Measurements from ENCODE around the gene CENPX.
A peak's percentile ranks its signal among the peaks of the same experiment; 100 is the strongest.

CENPX gene

GRCh38 chr17:81977211-81977808 is 45.4 kb downstream of the CENPX start, which contains the start of gene ASPSCR1:
Gene ASPSCR1, plus strand, starts transcription at chr17:81977629. Its CDS starts 18 bp downstream, at chr17:81977647.
- Histone ChIP-seq H3K9me2 (replicated peaks; ENCODE audit: control insufficient read depth, low read length) (no peaks in the 10 kb centered on the region), H3K36me3 (ENCODE audit: control insufficient read depth, low read length) (peaks cover 12% of the 10 kb centered on the region; the same call in 1 of the 2 replicates), H4K20me1 (ENCODE audit: control insufficient read depth, insufficient read depth, low read depth, low read length) (no peaks in the 10 kb centered on the region), H3K4me2 (ENCODE audit: low read length) (peak within 1 kb of the TSS; percentile 95), H3F3A (ENCODE audit: control insufficient read depth, insufficient read depth) (no peaks in the 10 kb centered on the region; the same call in 1 of the 2 replicates), H3K27ac (ENCODE audit: low read depth, low read length) (peak within 1 kb of the TSS; percentile 53), H3K9me3 (ENCODE audit: control insufficient read depth, insufficient read depth, low read length) (no peaks in the 10 kb centered on the region; the same call in 1 of the 2 replicates), H3K4me3 (ENCODE audit: low read length) (peak within 1 kb of the TSS; percentile 93), H3K79me2 (ENCODE audit: control insufficient read depth, low read length) (peaks cover 10% of the 10 kb centered on the region), H3K4me1 (ENCODE audit: control insufficient read depth, low read length) (peaks cover 16% of the 10 kb centered on the region), H3K27me3 (ENCODE audit: control insufficient read depth, low read length) (no peaks in the 10 kb centered on the region)
- TF ChIP-seq CTCF (IDR thresholded peaks at IDR 0.05; ENCODE audit: low read depth, low read length, poor library complexity, severe bottlenecking) (no peak), EZH2phosphoT487 (IDR thresholded peaks at IDR 0.05; ENCODE audit: borderline replicate concordance, low read length) (no peak)

- Histone ChIP-seq H3K27me3 (ENCODE audit: control insufficient read depth, low read length) (no peaks in the 10 kb centered on the region), H3K4me3 (ENCODE audit: low read length) (peak overlapping the region; percentile 93), H3K79me2 (ENCODE audit: control insufficient read depth, low read length) (peaks cover 10% of the 10 kb centered on the region), H3K4me1 (ENCODE audit: control insufficient read depth, low read length) (peaks cover 16% of the 10 kb centered on the region), H3K9me3 (ENCODE audit: control insufficient read depth, insufficient read depth, low read length) (no peaks in the 10 kb centered on the region; the same call in 1 of the 2 replicates), H3K27ac (ENCODE audit: low read depth, low read length) (peak overlapping the region; percentile 53), H4K20me1 (ENCODE audit: control insufficient read depth, insufficient read depth, low read depth, low read length) (no peaks in the 10 kb centered on the region), H3F3A (ENCODE audit: control insufficient read depth, insufficient read depth) (no peaks in the 10 kb centered on the region; the same call in 1 of the 2 replicates), H3K9me2 (replicated peaks; ENCODE audit: control insufficient read depth, low read length) (no peaks in the 10 kb centered on the region), H3K36me3 (ENCODE audit: control insufficient read depth, low read length) (peaks cover 12% of the 10 kb centered on the region; the same call in 1 of the 2 replicates), H3K4me2 (ENCODE audit: low read length) (peak overlapping the region; percentile 95)
- TF ChIP-seq EZH2phosphoT487 (IDR thresholded peaks at IDR 0.05; ENCODE audit: borderline replicate concordance, low read length): no peak
- TF ChIP-seq CTCF (IDR thresholded peaks at IDR 0.05; ENCODE audit: low read depth, low read length, poor library complexity, severe bottlenecking): no peak
These were observed 46.1 kb downstream of the CENPX start for GRCh38 chr17:81976332-81977210.

GRCh38 chr17:81973432-81973831 is 49.2 kb downstream of the CENPX start:
- no peak for TF ChIP-seq CTCF (IDR thresholded peaks at IDR 0.05; ENCODE audit: low read depth, low read length, poor library complexity, severe bottlenecking)
- no peak for TF ChIP-seq EZH2phosphoT487 (IDR thresholded peaks at IDR 0.05; ENCODE audit: borderline replicate concordance, low read length)
- Histone ChIP-seq H3K9me3 (ENCODE audit: control insufficient read depth, insufficient read depth, low read length) (no peaks in the 10 kb centered on the region; the same call in 1 of the 2 replicates), H3K36me3 (ENCODE audit: control insufficient read depth, low read length) (no peaks in the 10 kb centered on the region), H3K4me2 (ENCODE audit: low read length) (no peak overlapping the region), H3K27ac (ENCODE audit: low read depth, low read length) (no peak overlapping the region), H3F3A (ENCODE audit: control insufficient read depth, insufficient read depth) (no peaks in the 10 kb centered on the region), H3K4me3 (ENCODE audit: low read length) (no peak overlapping the region), H3K4me1 (ENCODE audit: control insufficient read depth, low read length) (peaks cover 14% of the 10 kb centered on the region), H3K27me3 (ENCODE audit: control insufficient read depth, low read length) (no peaks in the 10 kb centered on the region), H3K79me2 (ENCODE audit: control insufficient read depth, low read length) (peaks cover 6% of the 10 kb centered on the region), H4K20me1 (ENCODE audit: control insufficient read depth, insufficient read depth, low read depth, low read length) (no peaks in the 10 kb centered on the region), H3K9me2 (replicated peaks; ENCODE audit: control insufficient read depth, low read length) (no peaks in the 10 kb centered on the region)

All from DOHH2 (cell line).